ENCODE measurements around the gene TMEM63B. TPM values are rescaled to one million over a fixed set of nuclear protein-coding genes. Genes with fewer than 3 reads are reported as not detected.
"Not testable (repeated sequence)": the region's sequence is repeated elsewhere in the genome, so short reads cannot be mapped to it uniquely, and the experiment has no call there.

The TMEM63B gene
- total RNA-seq, 1 experiment from 2014 or later = 22.6 TPM

- Mint-ChIP-seq H3K36me3 (ENCODE audit: insufficient read depth, unreplicated experiment) (no peaks in the 10 kb centered on the region), H3K4me3 (ENCODE audit: unreplicated experiment) (no peak overlapping the region), H3K27me3 (ENCODE audit: insufficient read depth, unreplicated experiment) (no peaks in the 10 kb centered on the region), H3K27ac (ENCODE audit: low read depth, unreplicated experiment) (no peak overlapping the region), H3K9me3 (ENCODE audit: unreplicated experiment) (no peaks in the 10 kb centered on the region), H3K4me1 (ENCODE audit: insufficient read depth, unreplicated experiment) (peaks cover 9% of the 10 kb centered on the region)
- ChIA-PET CTCF (no interaction called here), POLR2A (interaction anchor here (0.9 kb wide), 1 partner anchor 10 kb away, joined by 4 read pairs; no protein-coding TSS in a partner anchor)
- BruUV-seq (replicated peaks) = no TSS peak
- intact Hi-C loops (cut with micrococcal nuclease) = no loop called here
- TF ChIP-seq CTCF (IDR thresholded peaks at IDR 0.05; ENCODE audit: unreplicated experiment) = no peak
- no peak for DNase-seq (ENCODE audit: unreplicated experiment)
Measured at GRCh38 chr6:44179648-44180047, 52.3 kb downstream of the TMEM63B start.

- peaks cover 6% of the 10 kb centered on the region for H3K27me3 Mint-ChIP-seq (ENCODE audit: insufficient read depth, unreplicated experiment)
- BruUV-seq (replicated peaks) = no TSS peak
- TF ChIP-seq CTCF (IDR thresholded peaks at IDR 0.05; ENCODE audit: unreplicated experiment) = no peak
- no peak overlapping the region for H3K27ac Mint-ChIP-seq (ENCODE audit: low read depth, unreplicated experiment)
- DNase-seq (ENCODE audit: unreplicated experiment) = no peak
- ChIA-PET CTCF (interaction anchor here (0.7 to 1.8 kb wide), 3 partner anchors 11 to 54 kb away, joined by 3 to 7 read pairs (median 4); no protein-coding TSS in a partner anchor), POLR2A (no interaction called here)
- intact Hi-C loops (cut with micrococcal nuclease) = no loop called here
- peaks cover 9% of the 10 kb centered on the region for H3K4me1 Mint-ChIP-seq (ENCODE audit: insufficient read depth, unreplicated experiment)
- no peaks in the 10 kb centered on the region for H3K9me3 Mint-ChIP-seq (ENCODE audit: unreplicated experiment)
- no peak overlapping the region for H3K4me3 Mint-ChIP-seq (ENCODE audit: unreplicated experiment)
- H3K36me3 Mint-ChIP-seq (ENCODE audit: insufficient read depth, unreplicated experiment) = no peaks in the 10 kb centered on the region
Measured at GRCh38 chr6:44180406-44180805, 53.1 kb downstream of the TMEM63B start.

- H3K4me1 Mint-ChIP-seq (ENCODE audit: insufficient read depth, unreplicated experiment) = peaks cover 9% of the 10 kb centered on the region
- POLR2A ChIA-PET = no interaction called here
- CTCF ChIA-PET = interaction anchor here (1.2 to 1.8 kb wide), 2 partner anchors 30 to 54 kb away, joined by 4 to 7 read pairs; no protein-coding TSS in a partner anchor
- peaks cover 11% of the 10 kb centered on the region for H3K27me3 Mint-ChIP-seq (ENCODE audit: insufficient read depth, unreplicated experiment)
- no peaks in the 10 kb centered on the region for H3K9me3 Mint-ChIP-seq (ENCODE audit: unreplicated experiment)
- no peak overlapping the region for H3K27ac Mint-ChIP-seq (ENCODE audit: low read depth, unreplicated experiment)
- no peaks in the 10 kb centered on the region for H3K36me3 Mint-ChIP-seq (ENCODE audit: insufficient read depth, unreplicated experiment)
- H3K4me3 Mint-ChIP-seq (ENCODE audit: unreplicated experiment) = no peak overlapping the region
- no peak for DNase-seq (ENCODE audit: unreplicated experiment)
- no peak for TF ChIP-seq CTCF (IDR thresholded peaks at IDR 0.05; ENCODE audit: unreplicated experiment)
- intact Hi-C loops (cut with micrococcal nuclease) = no loop called here
- BruUV-seq (replicated peaks) = no TSS peak
Measured at GRCh38 chr6:44180886-44181285, 53.5 kb downstream of the TMEM63B start.

- CTCF ChIA-PET = interaction anchor here (1.8 kb wide), 1 partner anchor 53 kb away, joined by 7 read pairs; no protein-coding TSS in a partner anchor
- BruUV-seq (replicated peaks); H3K27ac Mint-ChIP-seq (ENCODE audit: low read depth, unreplicated experiment); H3K9me3 Mint-ChIP-seq (ENCODE audit: unreplicated experiment); H3K4me3 Mint-ChIP-seq (ENCODE audit: unreplicated experiment); H3K4me1 Mint-ChIP-seq (ENCODE audit: insufficient read depth, unreplicated experiment); POLR2A ChIA-PET; DNase-seq (ENCODE audit: unreplicated experiment); intact Hi-C loops (cut with micrococcal nuclease); H3K36me3 Mint-ChIP-seq (ENCODE audit: insufficient read depth, unreplicated experiment): not testable (repeated sequence)
- H3K27me3 Mint-ChIP-seq (ENCODE audit: insufficient read depth, unreplicated experiment) = peaks cover 17% of the 10 kb centered on the region
Measured at GRCh38 chr6:44181784-44182183, 54.4 kb downstream of the TMEM63B start.

GRCh38 chr6:44182911-44183390 lies 55.6 kb downstream of the TMEM63B start:
- CTCF ChIA-PET = interaction anchor here (1.8 kb wide), 1 partner anchor 10 kb away, joined by 7 read pairs; no protein-coding TSS in a partner anchor
- Mint-ChIP-seq H3K27me3 (ENCODE audit: insufficient read depth, unreplicated experiment) (peaks cover 17% of the 10 kb centered on the region), H3K9me3 (ENCODE audit: unreplicated experiment) (no peaks in the 10 kb centered on the region), H3K36me3 (ENCODE audit: insufficient read depth, unreplicated experiment) (no peaks in the 10 kb centered on the region), H3K4me1 (ENCODE audit: insufficient read depth, unreplicated experiment) (peaks cover 9% of the 10 kb centered on the region), H3K4me3 (ENCODE audit: unreplicated experiment) (no peak overlapping the region), H3K27ac (ENCODE audit: low read depth, unreplicated experiment) (no peak overlapping the region)
- TF ChIP-seq CTCF (IDR thresholded peaks at IDR 0.05; ENCODE audit: unreplicated experiment) = no peak
- intact Hi-C loops (cut with micrococcal nuclease) = no loop called here
- no TSS peak for BruUV-seq (replicated peaks)
- DNase-seq (ENCODE audit: unreplicated experiment) = no peak
- POLR2A ChIA-PET = no interaction called here

Data from MCF 10A (cell line).